Amygdala (tissue), 56 donors: ENCODE results near the gene MOB4.
A peak's percentile ranks its signal among the peaks of the same experiment; 100 is the strongest.
"Not testable (repeated sequence)": the region's sequence is repeated elsewhere in the genome, so short reads cannot be mapped to it uniquely, and the experiment has no call there.

Experiments
- DNase-seq, 56 donors: peaks; one replicate each; lab custom pipeline; 2025; lab: John Stamatoyannopoulos, UW

Gene MOB4

GRCh38 chr2:197578294-197578693 is 62.4 kb downstream of the MOB4 start:
- DNase-seq: not testable (repeated sequence)

GRCh38 chr2:197580166-197580565 is 64.3 kb downstream of the MOB4 start:
- DNase-seq: not testable (repeated sequence)

DNA sequence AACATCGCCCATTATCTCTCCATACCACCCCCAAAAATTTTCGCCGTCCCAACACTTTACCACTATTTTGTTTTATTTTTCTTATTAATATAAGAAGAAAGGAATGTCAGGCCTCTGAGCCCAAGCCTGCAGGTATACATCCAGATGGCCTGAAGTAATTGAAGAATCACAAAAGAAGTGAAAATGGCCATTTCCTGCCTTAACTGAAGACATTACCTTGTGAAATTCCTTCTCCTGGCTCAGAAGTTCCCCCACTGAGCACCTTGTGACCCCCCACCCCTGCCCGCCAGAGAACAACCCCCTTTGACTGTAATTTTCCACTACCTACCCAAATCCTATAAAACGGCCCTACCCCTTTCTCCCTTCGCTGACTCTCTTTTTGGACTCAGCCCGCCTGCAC is 71.4 kb downstream of the MOB4 start:
- DNase-seq: not testable (repeated sequence)

DNA sequence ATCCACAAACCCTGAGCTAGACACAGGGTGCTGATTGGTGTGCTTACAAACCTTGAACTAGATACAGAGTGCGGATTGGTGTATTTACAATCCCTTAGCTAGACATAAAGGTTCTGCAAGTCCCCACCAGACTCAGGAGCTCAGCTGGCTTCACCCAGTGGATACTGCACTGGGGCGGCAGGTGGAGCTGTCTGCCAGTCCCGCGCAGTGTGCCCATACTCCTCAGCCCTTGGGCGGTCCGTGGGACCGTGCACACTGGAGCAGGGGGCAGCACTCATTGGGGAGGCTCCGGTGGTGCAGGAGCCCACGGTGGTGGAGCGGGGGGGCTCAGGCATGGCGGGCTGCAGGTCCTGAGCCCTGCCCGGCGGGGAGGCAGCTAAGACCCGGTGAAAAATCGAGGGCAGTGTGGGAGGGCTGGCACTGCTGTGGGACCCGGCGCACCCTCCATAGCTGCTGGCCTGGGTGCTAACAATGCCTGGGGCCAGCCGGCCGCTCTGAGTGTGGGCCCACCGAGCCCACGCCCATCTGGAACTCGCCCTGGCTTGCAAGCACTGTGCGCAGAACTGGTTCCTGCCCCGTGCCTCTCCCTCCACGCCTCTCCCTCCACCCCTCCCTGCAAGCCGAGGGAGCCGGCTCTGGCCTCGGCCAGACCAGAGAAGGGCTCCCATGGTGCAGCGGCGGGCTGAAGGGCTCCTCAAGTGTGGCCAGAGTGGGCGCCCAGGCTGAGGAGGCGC is 75.6 kb downstream of the MOB4 start:
- no peak for DNase-seq

DNA sequence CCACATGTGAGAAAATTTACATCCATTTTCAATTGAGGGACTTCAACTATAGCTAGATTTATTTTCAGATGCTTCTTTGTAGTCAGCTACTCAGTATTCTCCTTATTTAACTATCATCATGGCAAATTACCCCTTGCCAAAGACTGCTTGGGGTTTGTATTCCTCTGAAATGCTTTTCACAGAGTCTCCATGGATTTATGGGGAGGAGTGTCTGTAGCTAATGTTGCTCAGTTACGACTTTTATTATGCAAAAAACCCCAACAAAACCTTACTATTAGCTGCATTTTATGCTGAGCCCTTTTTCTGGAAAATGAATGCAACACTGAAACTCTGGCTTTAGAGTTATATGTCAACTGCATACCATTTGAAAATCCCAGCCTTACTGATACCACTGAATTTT is 80.9 kb downstream of the MOB4 start:
- peak in 4 of 56 donors; percentile 6 to 24 (median 8) for DNase-seq

DNA sequence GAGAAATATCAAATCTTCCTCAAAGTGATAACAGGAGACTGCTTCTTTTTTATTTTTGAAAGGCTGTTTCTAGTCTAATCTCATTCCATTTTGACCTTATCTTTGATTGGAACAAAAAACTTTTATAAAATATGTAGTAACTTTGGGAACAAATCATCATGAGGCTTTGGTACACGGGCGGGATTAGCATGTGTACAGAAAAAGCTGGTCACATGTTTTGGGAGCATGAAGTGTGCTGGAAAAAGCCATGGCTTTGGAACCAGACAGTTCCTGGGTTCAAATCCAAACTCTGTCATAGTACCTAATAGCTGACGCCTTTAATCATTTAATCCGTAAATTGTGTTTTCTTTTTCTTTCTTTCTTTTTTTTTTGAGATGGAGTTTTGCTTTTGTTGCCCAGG is 81.3 kb downstream of the MOB4 start:
- no peak for DNase-seq

DNA sequence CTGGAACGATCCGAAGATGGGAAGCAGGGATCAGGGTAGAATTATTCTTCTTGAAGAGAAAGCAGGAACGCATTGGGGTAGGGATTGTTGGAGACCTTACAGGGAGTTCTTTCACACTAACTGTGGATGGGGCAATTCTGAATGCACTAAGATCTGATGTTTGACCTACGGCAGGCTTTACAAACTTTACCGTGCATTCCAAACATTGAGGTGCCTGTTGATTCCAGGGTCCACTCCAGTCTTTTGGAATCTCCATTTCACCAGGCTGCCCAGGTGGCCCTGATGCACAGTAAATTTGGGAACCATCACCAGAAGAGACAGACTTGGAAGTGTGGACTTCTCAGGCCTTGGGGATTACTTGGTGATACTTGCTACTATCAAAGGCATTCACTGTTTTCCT is 82.6 kb downstream of the MOB4 start:
- DNase-seq: no peak

DNA sequence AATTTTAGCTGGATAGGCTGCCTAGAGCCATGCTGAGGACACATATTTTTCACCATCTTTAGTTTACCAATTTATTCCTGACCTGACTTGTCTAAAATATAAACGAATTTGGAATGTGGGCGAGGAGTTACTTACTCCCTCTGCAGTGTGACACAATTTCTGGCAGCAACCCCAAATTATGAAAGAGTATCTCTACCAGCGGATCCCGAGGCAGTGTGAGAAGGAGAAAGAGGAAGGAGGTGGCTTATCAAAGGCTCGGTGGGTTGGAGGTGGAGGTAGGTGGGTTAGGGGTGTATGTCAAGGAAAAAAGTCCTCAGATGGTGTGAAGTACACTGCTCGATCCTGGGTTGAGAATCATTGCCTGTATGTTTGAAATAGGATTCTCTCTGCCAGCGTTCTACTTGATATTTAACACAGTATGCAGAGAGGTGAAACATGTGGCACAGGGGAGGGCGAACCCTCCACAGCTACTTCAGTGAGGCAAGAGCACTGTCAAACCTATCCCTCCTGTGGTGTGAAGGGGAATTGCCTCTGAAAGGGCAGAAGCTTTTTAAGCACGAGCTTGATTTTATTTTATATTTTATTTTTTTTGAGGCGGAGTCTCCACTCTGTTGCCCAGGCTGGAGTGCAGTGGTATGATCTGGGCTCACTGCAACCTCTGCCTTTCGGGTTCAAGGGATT is 83.6 kb downstream of the MOB4 start:
- DNase-seq: peak in 1 of 56 donors; percentile 13

GRCh38 chr2:197600306-197600705 is 84.4 kb downstream of the MOB4 start:
- DNase-seq: no peak

DNA sequence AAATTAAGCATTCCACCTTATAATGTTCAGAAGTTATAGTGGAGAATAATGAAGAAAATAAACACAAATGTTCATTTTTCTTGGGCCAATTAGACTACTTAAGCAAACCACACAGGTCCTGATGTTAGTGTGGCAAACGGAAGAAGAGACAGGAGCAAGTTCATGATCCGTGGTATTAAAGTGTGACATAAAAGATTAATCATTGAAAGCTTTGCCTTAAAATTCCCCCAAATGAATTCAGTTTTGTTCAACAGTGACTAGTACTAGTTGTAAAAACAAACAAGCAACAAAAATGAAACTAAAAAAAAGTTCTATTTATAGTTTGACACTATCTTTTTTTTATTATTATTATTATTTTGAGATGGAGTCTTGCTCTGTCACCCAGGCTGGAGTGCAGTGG is 85.9 kb downstream of the MOB4 start:
- DNase-seq: no peak
